Thyroid gland (tissue), 4 donors: ENCODE results near the gene USP34.

Experiments
- CTCF ChIP-seq, 6 experiments: fragments of 200-600 bp in 3 of 6; fragments of 450-650 bp in 3 of 6; sonication (generic) in 3 of 6; IDR thresholded peaks; one replicate each; pipeline ENCODE4 v1.5.1; 2016 to 2019; ENCODE audit warnings: antibody characterized with exemption in 6 of 6, mild to moderate bottlenecking in 2 of 6, inconsistent platforms in 1 of 6, moderate library complexity in 1 of 6
- POLR2A ChIP-seq, 2 donors: fragments of 450-650 bp; IDR thresholded peaks; one replicate each; pipeline ENCODE4 v1.6.1; 2017; ENCODE audit warnings: antibody characterized with exemption in 2 of 2, mild to moderate bottlenecking in 2 of 2, moderate library complexity in 1 of 2

GRCh38 chr2:61357681-61358080 is 113.2 kb downstream of the USP34 start:
- TF ChIP-seq CTCF (IDR thresholded peaks at IDR 0.05) (no peak), POLR2A (IDR thresholded peaks at IDR 0.05) (no peak)
